Measurements from ENCODE around the gene BCL6B.
"Not testable (repeated sequence)": the region's sequence is repeated elsewhere in the genome, so short reads cannot be mapped to it uniquely, and the experiment has no call there.

BCL6B gene

GRCh38 chr17:7029096-7029495, 6.2 kb downstream of the BCL6B start:
- no peak for DNase-seq (ENCODE audit: low spot score)

DNA sequence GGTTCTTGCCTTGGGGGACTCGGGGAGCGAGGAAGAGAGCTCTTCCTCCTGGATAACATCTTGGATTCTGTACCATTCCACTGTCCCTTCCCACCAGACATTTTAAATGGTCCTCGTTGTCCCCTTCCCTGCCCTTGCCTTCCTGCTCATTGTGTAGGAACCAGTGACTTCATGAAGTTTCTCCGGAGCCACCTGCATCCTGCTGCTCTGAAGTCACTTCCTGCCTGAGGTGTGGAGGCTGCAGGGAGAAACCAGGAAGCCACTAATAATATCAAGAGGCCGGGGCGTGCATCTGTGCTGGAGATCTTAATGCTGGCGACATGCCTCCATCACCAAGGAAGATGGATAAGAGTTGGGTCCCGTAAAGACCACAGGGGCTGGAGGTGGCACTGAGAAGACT, 6.8 kb downstream of the BCL6B start:
- no peak for DNase-seq (ENCODE audit: low spot score)

- DNase-seq (ENCODE audit: low spot score), result no peak
Observed at GRCh38 chr17:7034955-7035590, 12.2 kb downstream of the BCL6B start.

GRCh38 chr17:7035591-7036368, 12.9 kb downstream of the BCL6B start, which contains the start of gene SLC16A13:
TSS of gene SLC16A13 (plus strand) at chr17:7036015. CDS start at chr17:7036383, 368 bp downstream.
- peak; percentile 98 for DNase-seq (ENCODE audit: low spot score)

DNA sequence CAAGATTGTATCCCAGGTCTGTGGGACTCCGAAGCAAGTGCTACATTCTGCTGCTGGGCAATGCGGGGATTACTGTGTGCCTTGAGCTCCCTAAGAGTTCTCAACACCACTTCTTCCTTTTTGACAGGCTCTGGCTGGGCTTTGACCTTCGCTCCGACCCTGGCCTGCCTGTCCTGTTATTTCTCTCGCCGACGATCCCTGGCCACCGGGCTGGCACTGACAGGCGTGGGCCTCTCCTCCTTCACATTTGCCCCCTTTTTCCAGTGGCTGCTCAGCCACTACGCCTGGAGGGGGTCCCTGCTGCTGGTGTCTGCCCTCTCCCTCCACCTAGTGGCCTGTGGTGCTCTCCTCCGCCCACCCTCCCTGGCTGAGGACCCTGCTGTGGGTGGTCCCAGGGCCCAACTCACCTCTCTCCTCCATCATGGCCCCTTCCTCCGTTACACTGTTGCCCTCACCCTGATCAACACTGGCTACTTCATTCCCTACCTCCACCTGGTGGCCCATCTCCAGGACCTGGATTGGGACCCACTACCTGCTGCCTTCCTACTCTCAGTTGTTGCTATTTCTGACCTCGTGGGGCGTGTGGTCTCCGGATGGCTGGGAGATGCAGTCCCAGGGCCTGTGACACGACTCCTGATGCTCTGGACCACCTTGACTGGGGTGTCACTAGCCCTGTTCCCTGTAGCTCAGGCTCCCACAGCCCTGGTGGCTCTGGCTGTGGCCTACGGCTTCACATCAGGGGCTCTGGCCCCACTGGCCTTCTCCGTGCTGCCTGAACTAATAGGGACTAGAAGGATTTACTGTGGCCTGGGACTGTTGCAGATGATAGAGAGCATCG, 15.4 kb downstream of the BCL6B start:
- DNase-seq (ENCODE audit: low spot score), result no peak

- DNase-seq (ENCODE audit: low spot score), result no peak
Observed at GRCh38 chr17:7039832-7040231, 17.0 kb downstream of the BCL6B start.

DNA sequence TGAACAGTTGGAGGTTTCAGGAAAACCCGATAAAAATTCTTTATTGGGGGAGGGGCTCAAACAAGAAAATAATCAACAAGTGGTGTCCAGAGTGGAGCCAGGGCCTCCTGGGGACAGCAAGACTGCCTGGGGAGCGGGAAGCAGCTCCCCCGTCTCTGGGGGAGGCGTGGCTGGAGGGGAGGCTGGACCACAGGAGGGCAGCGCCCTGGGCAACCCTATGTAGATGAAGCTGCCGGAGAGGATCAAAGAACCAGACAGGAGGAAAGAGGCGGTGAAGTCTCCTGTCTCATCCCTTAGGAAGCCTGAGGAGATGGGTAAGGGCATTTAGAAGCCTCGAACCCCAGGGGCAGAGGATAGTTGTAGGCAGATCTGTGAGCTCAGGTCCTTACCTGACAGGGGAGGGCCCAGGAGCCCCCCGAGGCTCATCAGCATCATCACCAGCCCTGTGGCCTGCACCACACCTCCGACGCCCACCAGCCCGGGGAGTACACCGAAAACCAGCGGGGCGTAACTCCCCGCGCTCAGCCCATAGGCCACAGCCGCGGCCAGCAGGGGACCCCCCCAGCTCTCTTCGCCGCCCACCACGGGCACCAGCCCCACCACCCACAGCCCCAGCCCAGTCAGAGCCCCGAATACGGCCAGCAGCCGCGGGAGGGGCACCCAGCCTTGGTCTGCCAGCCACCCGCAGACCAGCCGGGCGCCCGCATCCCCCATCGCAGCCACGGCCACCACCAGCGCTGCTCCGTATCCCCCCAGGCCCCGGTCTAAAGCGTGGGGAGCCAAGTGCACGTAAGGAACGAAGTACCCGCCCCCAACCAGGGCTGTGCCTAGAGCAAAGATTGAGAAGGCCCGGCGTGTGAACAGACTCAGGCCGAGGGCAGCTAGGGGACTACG, 19.0 kb downstream of the BCL6B start:
- DNase-seq (ENCODE audit: low spot score), result no peak

GRCh38 chr17:7042501-7043181, 19.8 kb downstream of the BCL6B start:
- no peak for DNase-seq (ENCODE audit: low spot score)

GRCh38 chr17:7043182-7043496, 20.3 kb downstream of the BCL6B start:
- DNase-seq (ENCODE audit: low spot score), result no peak

GRCh38 chr17:7043497-7044198, 20.8 kb downstream of the BCL6B start, which contains the start of gene SLC16A11:
TSS of gene SLC16A11 (minus strand) at chr17:7044092. CDS start at chr17:7043513, 579 bp downstream.
- DNase-seq (ENCODE audit: low spot score), result no peak

GRCh38 chr17:7045492-7046126, 22.8 kb downstream of the BCL6B start:
- DNase-seq (ENCODE audit: low spot score), result peak; percentile 77

- no peak for DNase-seq (ENCODE audit: low spot score)
Observed at GRCh38 chr17:7046127-7046724, 23.4 kb downstream of the BCL6B start.

GRCh38 chr17:7046725-7047397, 24.0 kb downstream of the BCL6B start:
- DNase-seq (ENCODE audit: low spot score), result not testable (repeated sequence)

- DNase-seq (ENCODE audit: low spot score), result no peak
Observed at GRCh38 chr17:7047566-7047965, 24.7 kb downstream of the BCL6B start.

DNA sequence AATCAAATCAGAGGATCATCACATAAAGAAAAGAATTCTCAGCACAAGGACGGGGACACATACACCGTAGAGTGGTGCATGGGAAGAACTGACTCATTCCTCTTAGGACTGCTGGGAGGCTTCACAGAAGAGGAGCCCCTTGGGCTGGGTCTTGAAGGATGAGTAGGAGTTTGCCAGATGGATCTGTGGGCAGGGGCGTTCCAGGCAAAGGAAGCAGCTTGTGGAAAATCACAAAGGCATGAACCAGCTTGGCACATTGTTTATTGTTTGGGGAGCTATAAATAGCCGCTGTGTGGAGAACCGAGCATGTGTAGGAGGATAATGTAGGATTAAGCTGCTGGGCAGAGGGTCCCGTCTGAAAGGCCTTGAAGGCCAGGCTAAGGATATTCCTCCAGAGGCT, 26.1 kb downstream of the BCL6B start:
- DNase-seq (ENCODE audit: low spot score), result no peak

- not testable (repeated sequence) for DNase-seq (ENCODE audit: low spot score)
Observed at GRCh38 chr17:7050583-7050982, 27.7 kb downstream of the BCL6B start.

GRCh38 chr17:7056386-7056785, 33.5 kb downstream of the BCL6B start:
- no peak for DNase-seq (ENCODE audit: low spot score)

GRCh38 chr17:7058831-7059447, 36.1 kb downstream of the BCL6B start:
- no peak for DNase-seq (ENCODE audit: low spot score)
